ENCODE measurements around the gene LRRC45.

LRRC45 gene

DNA sequence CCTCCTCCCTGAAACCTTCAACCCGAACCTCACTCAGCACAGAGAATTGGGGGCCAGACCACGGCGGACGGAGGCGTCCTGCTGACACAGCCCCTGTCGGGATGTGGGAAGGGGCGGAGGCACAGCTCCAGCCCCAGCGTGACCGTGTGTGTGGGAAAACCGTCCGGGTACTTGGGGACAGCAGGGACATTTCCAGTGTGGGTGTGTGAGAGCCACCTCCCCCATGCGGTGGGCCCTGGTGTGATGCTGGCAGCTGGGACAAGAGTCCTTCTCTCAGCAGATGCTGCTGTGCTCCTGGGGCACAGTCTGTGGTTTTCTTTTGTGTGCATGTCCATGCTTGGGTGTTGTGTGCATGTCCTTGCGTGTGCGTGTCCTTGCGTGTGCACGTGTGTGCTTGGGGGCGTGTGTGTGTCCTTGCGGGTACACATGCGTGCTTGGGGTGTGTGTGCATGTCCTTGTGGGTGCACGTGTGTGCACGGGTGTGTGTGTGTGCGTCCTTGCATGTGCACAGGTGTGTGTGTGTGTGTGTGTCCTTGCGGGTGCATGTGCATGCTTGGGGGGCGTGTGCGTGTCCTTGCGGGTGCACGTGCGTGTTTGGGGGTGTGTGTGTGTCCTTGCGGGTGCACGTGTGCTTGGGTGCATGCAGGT is 17.3 kb upstream of the LRRC45 start:
- no peak for TF ChIP-seq EZH2phosphoT487 (IDR thresholded peaks at IDR 0.05; ENCODE audit: low read depth)
- no peak for TF ChIP-seq CTCF (IDR thresholded peaks at IDR 0.05; ENCODE audit: low read depth, low read length)
- Histone ChIP-seq H3K9ac (ENCODE audit: low read length) (no peak overlapping the region), H3K36me3 (replicated peaks; ENCODE audit: low read depth, low read length) (no peaks in the 10 kb centered on the region)

DNA sequence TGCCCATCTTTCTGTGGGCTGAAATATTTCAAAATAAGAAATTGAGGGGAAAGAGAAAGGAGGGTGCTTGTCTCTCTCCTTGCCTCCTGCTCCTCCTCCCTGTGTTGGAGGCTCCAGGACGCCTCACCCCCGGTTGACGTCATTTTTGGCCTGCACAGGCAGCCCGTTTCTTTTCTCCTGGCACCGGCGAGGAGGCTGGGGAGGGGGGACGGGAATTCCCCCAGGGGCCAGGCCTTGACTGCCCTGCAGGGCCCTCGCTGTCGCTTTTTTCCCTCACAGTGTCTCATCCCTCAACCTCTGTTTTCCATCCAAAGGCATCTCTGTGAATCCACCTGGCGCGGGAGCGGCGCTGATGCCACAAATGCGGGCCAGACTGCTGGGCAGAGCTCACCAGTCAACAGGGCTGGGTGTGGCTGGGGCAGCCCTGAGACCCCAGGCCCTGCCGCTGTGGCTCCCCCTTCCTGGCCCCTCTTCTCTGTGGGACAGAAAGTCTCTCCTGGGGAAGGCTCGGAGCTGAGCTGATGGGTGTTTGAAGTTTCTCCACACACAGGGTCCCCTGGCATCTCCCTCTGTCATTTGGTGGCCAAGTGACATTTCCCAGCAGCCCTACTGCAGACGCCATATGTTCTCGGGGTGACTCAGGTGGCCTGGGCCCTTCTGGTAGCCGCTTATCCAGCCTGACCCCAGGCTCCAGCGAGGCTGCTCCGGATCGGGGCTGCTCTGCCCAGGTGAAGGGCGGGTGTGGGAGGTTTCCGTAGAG is 16.5 kb upstream of the LRRC45 start:
- no peaks in the 10 kb centered on the region for H4K20me1 ChIP-seq (ENCODE audit: insufficient read depth, low read length)
- H3K4me3 ChIP-seq (ENCODE audit: low read length) = no peak overlapping the region
- H3K4me2 ChIP-seq (ENCODE audit: low read length) = no peak overlapping the region
- H3K27me3 ChIP-seq (ENCODE audit: low read depth, low read length) = no peaks in the 10 kb centered on the region
- H3K9me3 ChIP-seq (ENCODE audit: insufficient read depth, low read length) = no peaks in the 10 kb centered on the region
- no peak overlapping the region for H3K27ac ChIP-seq (ENCODE audit: low read length)
- TF ChIP-seq EZH2phosphoT487 (IDR thresholded peaks at IDR 0.05; ENCODE audit: low read depth) (no peak), CTCF (IDR thresholded peaks at IDR 0.05; ENCODE audit: low read depth, low read length) (no peak)
- H3K4me1 ChIP-seq (ENCODE audit: low read length) = no peaks in the 10 kb centered on the region
- no peak overlapping the region for H2AFZ ChIP-seq (ENCODE audit: low read depth, low read length)
- H3K9ac ChIP-seq (ENCODE audit: low read length) = no peak overlapping the region
- H3K36me3 ChIP-seq (replicated peaks; ENCODE audit: low read depth, low read length) = no peaks in the 10 kb centered on the region
- H3K79me2 ChIP-seq (ENCODE audit: low read length) = no peaks in the 10 kb centered on the region

More for the DNA sequence above, 17.3 kb upstream of the LRRC45 start:
- no peaks in the 10 kb centered on the region for H3K27me3 ChIP-seq (ENCODE audit: low read depth, low read length)
- H3K27ac ChIP-seq (ENCODE audit: low read length) = no peak overlapping the region
- no peak overlapping the region for H3K4me3 ChIP-seq (ENCODE audit: low read length)
- H4K20me1 ChIP-seq (ENCODE audit: insufficient read depth, low read length) = no peaks in the 10 kb centered on the region
- no peaks in the 10 kb centered on the region for H3K9me3 ChIP-seq (ENCODE audit: insufficient read depth, low read length)
- no peak overlapping the region for H3K4me2 ChIP-seq (ENCODE audit: low read length)
- no peaks in the 10 kb centered on the region for H3K4me1 ChIP-seq (ENCODE audit: low read length)
- no peaks in the 10 kb centered on the region for H3K79me2 ChIP-seq (ENCODE audit: low read length)
- H2AFZ ChIP-seq (ENCODE audit: low read depth, low read length) = no peak overlapping the region

DNA sequence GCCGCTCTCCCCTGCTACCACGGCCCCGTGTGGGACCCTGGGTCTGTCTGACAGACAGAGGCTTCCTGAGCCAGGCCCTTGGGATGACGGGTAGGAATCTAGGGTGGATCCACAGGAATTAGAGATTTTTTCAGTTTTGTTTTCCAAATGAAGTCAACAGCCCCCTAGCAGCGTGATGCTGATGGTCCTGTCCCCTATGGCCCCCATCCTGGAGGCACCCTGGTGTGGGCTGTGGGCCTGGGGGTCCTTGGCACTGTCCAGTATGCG is 15.9 kb upstream of the LRRC45 start:
- H3K9ac ChIP-seq (ENCODE audit: low read length) = no peak overlapping the region
- H3K27ac ChIP-seq (ENCODE audit: low read length) = no peak overlapping the region
- H3K4me2 ChIP-seq (ENCODE audit: low read length) = no peak overlapping the region
- TF ChIP-seq EZH2phosphoT487 (IDR thresholded peaks at IDR 0.05; ENCODE audit: low read depth) = no peak
- no peak for TF ChIP-seq CTCF (IDR thresholded peaks at IDR 0.05; ENCODE audit: low read depth, low read length)
- no peak overlapping the region for H2AFZ ChIP-seq (ENCODE audit: low read depth, low read length)
- no peaks in the 10 kb centered on the region for H3K27me3 ChIP-seq (ENCODE audit: low read depth, low read length)
- no peaks in the 10 kb centered on the region for H4K20me1 ChIP-seq (ENCODE audit: insufficient read depth, low read length)
- no peaks in the 10 kb centered on the region for H3K79me2 ChIP-seq (ENCODE audit: low read length)
- no peaks in the 10 kb centered on the region for H3K36me3 ChIP-seq (replicated peaks; ENCODE audit: low read depth, low read length)
- H3K4me1 ChIP-seq (ENCODE audit: low read length) = no peaks in the 10 kb centered on the region
- H3K4me3 ChIP-seq (ENCODE audit: low read length) = no peak overlapping the region
- no peaks in the 10 kb centered on the region for H3K9me3 ChIP-seq (ENCODE audit: insufficient read depth, low read length)

- Histone ChIP-seq H3K27ac (ENCODE audit: low read length) (no peak overlapping the region), H3K79me2 (ENCODE audit: low read length) (no peaks in the 10 kb centered on the region), H4K20me1 (ENCODE audit: insufficient read depth, low read length) (no peaks in the 10 kb centered on the region), H2AFZ (ENCODE audit: low read depth, low read length) (no peak overlapping the region), H3K4me3 (ENCODE audit: low read length) (no peak overlapping the region), H3K4me2 (ENCODE audit: low read length) (no peak overlapping the region), H3K36me3 (replicated peaks; ENCODE audit: low read depth, low read length) (no peaks in the 10 kb centered on the region), H3K27me3 (ENCODE audit: low read depth, low read length) (no peaks in the 10 kb centered on the region), H3K4me1 (ENCODE audit: low read length) (no peaks in the 10 kb centered on the region), H3K9me3 (ENCODE audit: insufficient read depth, low read length) (no peaks in the 10 kb centered on the region), H3K9ac (ENCODE audit: low read length) (no peak overlapping the region)
- no peak for TF ChIP-seq CTCF (IDR thresholded peaks at IDR 0.05; ENCODE audit: low read depth, low read length)
- no peak for TF ChIP-seq EZH2phosphoT487 (IDR thresholded peaks at IDR 0.05; ENCODE audit: low read depth)
These were observed 15.4 kb upstream of the LRRC45 start for GRCh38 chr17:82007495-82008257.
